SU-DHL-6 (cell line): ENCODE results near the gene TEX19.

Experiments
- CTCF ChIP-seq: fragments of 200-600 bp; sonication (generic); IDR thresholded peaks from one replicate; pipeline ENCODE4 v1.5.1; 2017; ENCODE audit warnings: antibody characterized with exemption, mild to moderate bottlenecking, low read length, moderate library complexity; ENCODE audit not compliant: insufficient read depth, poor library complexity, severe bottlenecking
- EZH2phosphoT487 ChIP-seq: fragments of 200-600 bp; sonication (generic), shearing (Covaris generic); conservative IDR thresholded peaks from 2 replicates; pipeline ENCODE4 v1.6.1; 2018; ENCODE audit warnings: mild to moderate bottlenecking, antibody characterized with exemption, low read length, moderate library complexity, mixed read lengths

- TF ChIP-seq CTCF = no peak
- TF ChIP-seq EZH2phosphoT487 = no peak
Measured at GRCh38 chr17:82314012-82314726, 44.9 kb upstream of the TEX19 start.
